Measurements from ENCODE around the gene SLC9A3.

DNA sequence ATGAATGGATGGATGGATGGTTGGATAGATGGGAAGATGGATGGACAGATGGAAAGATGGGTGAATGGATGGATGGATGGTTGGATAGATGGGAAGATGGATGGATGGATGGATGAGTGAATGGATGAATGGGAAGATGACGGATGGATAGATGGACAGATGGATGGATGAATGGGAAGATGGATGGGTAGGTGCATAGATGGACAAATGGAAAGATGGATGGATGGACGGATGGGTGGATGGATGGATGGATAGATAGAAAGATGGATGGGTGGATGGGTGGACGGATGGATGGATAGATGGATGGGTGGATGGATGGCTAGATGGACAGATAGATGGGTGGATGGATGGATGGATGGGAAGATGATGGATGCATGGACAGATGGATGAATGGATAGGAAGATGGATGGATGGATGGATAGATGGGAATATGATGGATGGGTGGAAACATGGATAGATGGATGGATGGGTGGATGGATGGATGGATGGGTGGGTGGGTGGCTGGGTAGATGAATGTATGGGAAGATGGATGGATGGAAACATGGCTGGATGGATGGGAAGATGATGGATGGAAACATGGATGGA, 97.8 kb downstream of the SLC9A3 start:
- no peak for TF ChIP-seq CTCF (tag by site-specific recombination; IDR thresholded peaks at IDR 0.05)
- TF ChIP-seq ZNF362 (tag by site-specific recombination; IDR thresholded peaks at IDR 0.05): no peak
- no peak for TF ChIP-seq TCF7L2 (IDR thresholded peaks at IDR 0.05; ENCODE audit: borderline replicate concordance, low read depth, low read length)
- no peak for TF ChIP-seq ZBTB8A (tag by site-specific recombination; IDR thresholded peaks at IDR 0.05)
- TF ChIP-seq ZNF10 (tag by site-specific recombination; IDR thresholded peaks at IDR 0.05): no peak
- no peak for TF ChIP-seq ZFP69B (tag by site-specific recombination; IDR thresholded peaks at IDR 0.05)
- TF ChIP-seq ZNF266 (tag by site-specific recombination; IDR thresholded peaks at IDR 0.05; ENCODE audit: low read depth): no peak
- no peak for TF ChIP-seq ZBTB7A (tag by site-specific recombination; IDR thresholded peaks at IDR 0.05; ENCODE audit: low read depth)
- TF ChIP-seq, protein P1, sequence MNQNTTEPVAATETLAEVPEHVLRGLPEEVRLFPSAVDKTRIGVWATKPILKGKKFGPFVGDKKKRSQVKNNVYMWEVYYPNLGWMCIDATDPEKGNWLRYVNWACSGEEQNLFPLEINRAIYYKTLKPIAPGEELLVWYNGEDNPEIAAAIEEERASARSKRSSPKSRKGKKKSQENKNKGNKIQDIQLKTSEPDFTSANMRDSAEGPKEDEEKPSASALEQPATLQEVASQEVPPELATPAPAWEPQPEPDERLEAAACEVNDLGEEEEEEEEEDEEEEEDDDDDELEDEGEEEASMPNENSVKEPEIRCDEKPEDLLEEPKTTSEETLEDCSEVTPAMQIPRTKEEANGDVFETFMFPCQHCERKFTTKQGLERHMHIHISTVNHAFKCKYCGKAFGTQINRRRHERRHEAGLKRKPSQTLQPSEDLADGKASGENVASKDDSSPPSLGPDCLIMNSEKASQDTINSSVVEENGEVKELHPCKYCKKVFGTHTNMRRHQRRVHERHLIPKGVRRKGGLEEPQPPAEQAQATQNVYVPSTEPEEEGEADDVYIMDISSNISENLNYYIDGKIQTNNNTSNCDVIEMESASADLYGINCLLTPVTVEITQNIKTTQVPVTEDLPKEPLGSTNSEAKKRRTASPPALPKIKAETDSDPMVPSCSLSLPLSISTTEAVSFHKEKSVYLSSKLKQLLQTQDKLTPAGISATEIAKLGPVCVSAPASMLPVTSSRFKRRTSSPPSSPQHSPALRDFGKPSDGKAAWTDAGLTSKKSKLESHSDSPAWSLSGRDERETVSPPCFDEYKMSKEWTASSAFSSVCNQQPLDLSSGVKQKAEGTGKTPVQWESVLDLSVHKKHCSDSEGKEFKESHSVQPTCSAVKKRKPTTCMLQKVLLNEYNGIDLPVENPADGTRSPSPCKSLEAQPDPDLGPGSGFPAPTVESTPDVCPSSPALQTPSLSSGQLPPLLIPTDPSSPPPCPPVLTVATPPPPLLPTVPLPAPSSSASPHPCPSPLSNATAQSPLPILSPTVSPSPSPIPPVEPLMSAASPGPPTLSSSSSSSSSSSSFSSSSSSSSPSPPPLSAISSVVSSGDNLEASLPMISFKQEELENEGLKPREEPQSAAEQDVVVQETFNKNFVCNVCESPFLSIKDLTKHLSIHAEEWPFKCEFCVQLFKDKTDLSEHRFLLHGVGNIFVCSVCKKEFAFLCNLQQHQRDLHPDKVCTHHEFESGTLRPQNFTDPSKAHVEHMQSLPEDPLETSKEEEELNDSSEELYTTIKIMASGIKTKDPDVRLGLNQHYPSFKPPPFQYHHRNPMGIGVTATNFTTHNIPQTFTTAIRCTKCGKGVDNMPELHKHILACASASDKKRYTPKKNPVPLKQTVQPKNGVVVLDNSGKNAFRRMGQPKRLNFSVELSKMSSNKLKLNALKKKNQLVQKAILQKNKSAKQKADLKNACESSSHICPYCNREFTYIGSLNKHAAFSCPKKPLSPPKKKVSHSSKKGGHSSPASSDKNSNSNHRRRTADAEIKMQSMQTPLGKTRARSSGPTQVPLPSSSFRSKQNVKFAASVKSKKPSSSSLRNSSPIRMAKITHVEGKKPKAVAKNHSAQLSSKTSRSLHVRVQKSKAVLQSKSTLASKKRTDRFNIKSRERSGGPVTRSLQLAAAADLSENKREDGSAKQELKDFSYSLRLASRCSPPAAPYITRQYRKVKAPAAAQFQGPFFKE (tag by site-specific recombination; IDR thresholded peaks at IDR 0.05; ENCODE audit: borderline replicate concordance): no peak
- TF ChIP-seq TRIM28 (IDR thresholded peaks at IDR 0.05; ENCODE audit: borderline replicate concordance, low read length): no peak
- no peak for TF ChIP-seq KLF1 (tag by site-specific recombination; IDR thresholded peaks at IDR 0.05)
- no peak for TF ChIP-seq ZNF560 (tag by site-specific recombination; IDR thresholded peaks at IDR 0.05; ENCODE audit: borderline replicate concordance)
